IMR-90 (cell line): ENCODE data around the gene CCSER2. TPM values are rescaled to one million over a fixed set of nuclear protein-coding genes. Genes with fewer than 3 reads are reported as not detected.

Experiments used
- ATAC-seq: fragments of 200-7000 bp; cut with Tn5 transposase; 2 replicates; pipeline ENCODE4 v1.9.1; 2020; ENCODE audit warnings: low read depth, mild to moderate bottlenecking, moderate library complexity
- BruUV-seq: library from RNA; stranded (reverse); fragments of 400-500 nt; replicated peaks from 2 replicates; lab custom pipeline; 2021; lab: Mats Ljungman, UMichigan
- CTCF ChIA-PET: fragments of 300-600 bp; formaldehyde crosslinking; extraction: SDS; loops from one replicate; lab custom pipeline; 2021; ENCODE audit warnings: antibody characterized with exemption; lab: Yijun Ruan, JAX
- POLR2A ChIA-PET: fragments of 300-600 bp; sonication (Branson Sonifier 250); formaldehyde crosslinking; loops from one replicate; lab custom pipeline; 2022; ENCODE audit warnings: antibody characterized with exemption; ENCODE audit not compliant: unreplicated experiment; lab: Charles Lee
- DNase-seq: peaks from one replicate; pipeline ENCODE4 v3.0.0; 2013
- H2AFZ ChIP-seq: replicated peaks from 2 replicates; pipeline ENCODE3; 2013; ENCODE audit warnings: low read length, mild to moderate bottlenecking; ENCODE audit not compliant: poor library complexity
- H2AK5ac ChIP-seq: 2 replicates; pipeline ENCODE4 v1.6.1; 2013; ENCODE audit warnings: low read depth, low read length, inconsistent platforms
- H2AK9ac ChIP-seq: replicated peaks from 2 replicates; pipeline ENCODE3; 2013; ENCODE audit warnings: mild to moderate bottlenecking, low read depth, low read length, moderate library complexity; ENCODE audit not compliant: poor library complexity
- H2BK120ac ChIP-seq: 2 replicates; pipeline ENCODE4 v1.6.1; 2013; ENCODE audit warnings: low read depth, low read length, inconsistent platforms
- H2BK15ac ChIP-seq: 3 replicates; pipeline ENCODE4 v1.6.1; 2013; ENCODE audit warnings: low read depth, low read length, inconsistent platforms
- H2BK20ac ChIP-seq: 2 replicates; pipeline ENCODE4 v1.6.1; 2013; ENCODE audit warnings: low read depth, mild to moderate bottlenecking, inconsistent platforms, low read length, moderate library complexity
- H2BK5ac ChIP-seq: 2 replicates; pipeline ENCODE4 v1.6.1; 2013; ENCODE audit warnings: mild to moderate bottlenecking, low read depth, low read length, inconsistent platforms; ENCODE audit not compliant: poor library complexity, severe bottlenecking
- H3K14ac ChIP-seq: replicated peaks from 2 replicates; pipeline ENCODE4 v1.6.1; 2013; ENCODE audit warnings: low read depth, low read length, inconsistent platforms
- H3K18ac ChIP-seq: 2 replicates; pipeline ENCODE4 v1.6.1; 2013; ENCODE audit warnings: low read depth, low read length, control low read depth
- H3K23ac ChIP-seq: 2 replicates; pipeline ENCODE4 v1.6.1; 2013; ENCODE audit warnings: low read depth, low read length, inconsistent platforms
- H3K27ac ChIP-seq: 2 replicates; pipeline ENCODE4 v1.5.1; 2013; ENCODE audit warnings: mild to moderate bottlenecking, control low read depth, low read length; ENCODE audit not compliant: insufficient read depth
- H3K27me3 ChIP-seq: 2 replicates; pipeline ENCODE4 v1.6.1; 2013; ENCODE audit warnings: low read length; ENCODE audit not compliant: control insufficient read depth, insufficient read depth
- H3K36me3 ChIP-seq: 2 replicates; pipeline ENCODE4 v1.6.1; 2013; ENCODE audit warnings: low read length, mixed read lengths; ENCODE audit not compliant: control insufficient read depth, insufficient read depth
- H3K4ac ChIP-seq: 2 replicates; pipeline ENCODE4 v1.6.1; 2013; ENCODE audit warnings: low read depth, low read length, inconsistent platforms
- H3K4me1 ChIP-seq: 2 replicates; pipeline ENCODE4 v1.6.1; 2013; ENCODE audit warnings: low read length, mixed read lengths; ENCODE audit not compliant: control insufficient read depth, insufficient read depth
- H3K4me2 ChIP-seq: 2 replicates; pipeline ENCODE4 v1.6.1; 2013; ENCODE audit warnings: low read depth, mild to moderate bottlenecking, control low read depth, low read length, moderate library complexity
- H3K4me3 ChIP-seq: 2 replicates; pipeline ENCODE4 v1.5.1; 2013; ENCODE audit warnings: low read depth, mild to moderate bottlenecking, control low read depth, low read length, moderate library complexity; ENCODE audit not compliant: insufficient read depth
- H3K56ac ChIP-seq: 2 replicates; pipeline ENCODE4 v1.6.1; 2013; ENCODE audit warnings: low read length, inconsistent platforms; ENCODE audit not compliant: insufficient read depth; ENCODE audit errors: extremely low read depth
- H3K79me1 ChIP-seq, 2 experiments: 2 replicates each; pipeline ENCODE4 v1.6.1; 2013; ENCODE audit warnings: low read length in 2 of 2, inconsistent platforms in 1 of 2, low read depth in 1 of 2
- H3K9ac ChIP-seq: 2 replicates; pipeline ENCODE4 v1.6.1; 2013; ENCODE audit warnings: low read depth, low read length, control low read depth
- H3K9me1 ChIP-seq: 2 replicates; pipeline ENCODE4 v1.6.1; 2013; ENCODE audit warnings: low read length, inconsistent platforms; ENCODE audit not compliant: insufficient read depth
- H3K9me3 ChIP-seq: 2 replicates; pipeline ENCODE4 v1.6.1; 2013; ENCODE audit warnings: low read length; ENCODE audit not compliant: control insufficient read depth, insufficient read depth
- H4K20me1 ChIP-seq: 2 replicates; pipeline ENCODE4 v1.6.1; 2013; ENCODE audit warnings: low read length, inconsistent platforms; ENCODE audit not compliant: insufficient read depth
- H4K5ac ChIP-seq: 2 replicates; pipeline ENCODE4 v1.6.1; 2013; ENCODE audit warnings: mild to moderate bottlenecking, low read depth, low read length, control low read depth
- H4K8ac ChIP-seq, 2 experiments: 2 replicates each; pipeline ENCODE4 v1.6.1; 2013; ENCODE audit warnings: low read depth in 2 of 2, low read length in 2 of 2, control low read depth in 1 of 2, inconsistent platforms in 1 of 2
- H4K91ac ChIP-seq: 2 replicates; pipeline ENCODE4 v1.6.1; 2013; ENCODE audit warnings: low read depth, low read length, inconsistent platforms; ENCODE audit not compliant: insufficient read depth
- BHLHE40 ChIP-seq: fragments of 150-350 bp; IDR thresholded peaks from 2 replicates; pipeline ENCODE4 v1.6.1; 2016; ENCODE audit warnings: mild to moderate bottlenecking, low read depth, low read length
- CEBPB ChIP-seq: IDR thresholded peaks from 2 replicates; pipeline ENCODE4 v1.6.1; 2012; ENCODE audit warnings: low read depth, low read length, improper control_type of control experiment
- CHD1 ChIP-seq: IDR thresholded peaks from 2 replicates; pipeline ENCODE4 v1.6.1; 2012; ENCODE audit warnings: low read depth, low read length, improper control_type of control experiment
- FOS ChIP-seq: fragments of 150-350 bp; IDR thresholded peaks from 2 replicates; pipeline ENCODE4 v1.6.1; 2016; ENCODE audit warnings: low read depth, low read length
- MAFK ChIP-seq: IDR thresholded peaks from 2 replicates; pipeline ENCODE4 v1.6.1; 2012; ENCODE audit warnings: low read depth, low read length, improper control_type of control experiment
- MAZ ChIP-seq: IDR thresholded peaks from 2 replicates; pipeline ENCODE4 v1.6.1; 2012; ENCODE audit warnings: low read depth, mild to moderate bottlenecking, low read length, improper control_type of control experiment, moderate library complexity, borderline replicate concordance
- MXI1 ChIP-seq: IDR thresholded peaks from 2 replicates; pipeline ENCODE4 v1.6.1; 2012; ENCODE audit warnings: low read depth, mild to moderate bottlenecking, low read length, moderate library complexity, borderline replicate concordance
- NFE2L2 ChIP-seq: fragments of 150-350 bp; IDR thresholded peaks from 2 replicates; pipeline ENCODE4 v1.6.1; 2016; ENCODE audit warnings: low read depth, mild to moderate bottlenecking, low read length
- POLR2A ChIP-seq: IDR thresholded peaks from 2 replicates; pipeline ENCODE4 v1.6.1; 2012; ENCODE audit warnings: mild to moderate bottlenecking, low read depth, low read length
- RAD21 ChIP-seq: IDR thresholded peaks from 2 replicates; pipeline ENCODE4 v1.6.1; 2012; ENCODE audit warnings: low read length, improper control_type of control experiment
- RCOR1 ChIP-seq: IDR thresholded peaks from 2 replicates; pipeline ENCODE4 v1.6.1; 2012; ENCODE audit warnings: mild to moderate bottlenecking, low read length, improper control_type of control experiment; ENCODE audit not compliant: insufficient replicate concordance
- RFX5 ChIP-seq: IDR thresholded peaks from 2 replicates; pipeline ENCODE4 v1.8.0; 2012; ENCODE audit warnings: low read depth, mild to moderate bottlenecking, low read length, moderate library complexity
- SMC3 ChIP-seq: fragments of 150-350 bp; IDR thresholded peaks from 2 replicates; pipeline ENCODE4 v1.6.1; 2016; ENCODE audit warnings: low read depth, mild to moderate bottlenecking, antibody characterized with exemption, low read length, moderate library complexity
- WGBS, 2 experiments: methylation state at CpG; one replicate each; pipeline versions ENCODE4 v1.1.5 to v1.1.7; 2013; ENCODE audit warnings: missing lambda C conversion rate in 2 of 2; ENCODE audit not compliant: insufficient read length in 1 of 2; ENCODE audit errors: extremely low coverage in 2 of 2; 5-methylcytosine and 5-hydroxymethylcytosine counted together
- dilution Hi-C: fragments of 300-500 bp; cut with HindIII; formaldehyde crosslinking; loops from one replicate; pipeline ENCODE4 v1.14.3; 2018; ENCODE audit warnings: low sequenced_read_pairs; ENCODE audit not compliant: unreplicated experiment
- in situ Hi-C: fragments of 300-500 bp; cut with MboI; formaldehyde crosslinking; loops from 3 replicates; pipeline ENCODE4 v1.14.3; 2019; ENCODE audit warnings: low sequenced_read_pairs, inconsistent platforms, mixed read lengths
- intact Hi-C: fragments of 100-400 bp; cut with micrococcal nuclease; formaldehyde crosslinking; loops from 2 replicates; pipeline ENCODE4 v1.10.0; 2022
- polyA plus RNA-seq, 3 experiments: library from polyadenylated mRNA; depleted of rRNA; stranded (reverse); fragments of >200 nt; gene quantifications; 2 replicates each; pipeline ENCODE4 v1.2.3, GENCODE V29; 2012; ENCODE audit warnings: low replicate concordance in 1 of 3
- total RNA-seq: library from RNA; depleted of rRNA; stranded (reverse); fragments of >200 nt; gene quantifications from 2 replicates; pipeline ENCODE4 v1.2.3, GENCODE V29; 2012
- TF ChIP-seq, protein P1 (sequence below): fragments of 150-350 bp; IDR thresholded peaks from 2 replicates; pipeline ENCODE4 v1.6.1; 2016; ENCODE audit warnings: low read depth, mild to moderate bottlenecking, low read length, moderate library complexity, borderline replicate concordance
- TF ChIP-seq, protein P2 (sequence below): fragments of 150-350 bp; IDR thresholded peaks from 2 replicates; pipeline ENCODE4 v1.6.1; 2017; ENCODE audit warnings: mild to moderate bottlenecking, antibody characterized with exemption, low read length, low read depth
- TF ChIP-seq, protein P3 (sequence below): conservative IDR thresholded peaks from 2 replicates; pipeline ENCODE4 v1.5.1; 2012; ENCODE audit warnings: mild to moderate bottlenecking, low read depth, low read length, improper control_type of control experiment

CCSER2 gene
- total and polyA plus RNA-seq, 2 of the 4 experiments (the other 2 are of a cell fraction) = 20.4 to 31.7 TPM

GRCh38 chr10:84563355-84563754 lies 235.0 kb downstream of the CCSER2 start:
- H3K27ac ChIP-seq = no peak overlapping the region
- no peak overlapping the region for H4K8ac ChIP-seq
- WGBS, 2 experiments = no CpG with 5 or more reads among the region's 5 CpGs
- H3K56ac ChIP-seq = no peak overlapping the region
- POLR2A ChIA-PET = no interaction called here
- H4K91ac ChIP-seq = no peak overlapping the region
- no peak overlapping the region for H2BK20ac ChIP-seq
- H3K14ac ChIP-seq = no peak overlapping the region
- H3K4me3 ChIP-seq = no peak overlapping the region
- no peaks in the 10 kb centered on the region for H3K79me1 ChIP-seq
- ATAC-seq = no peak
- H3K27me3 ChIP-seq = no peaks in the 10 kb centered on the region; the same call in 1 of the 2 replicates
- TF ChIP-seq CHD1 (no peak), RFX5 (no peak), CEBPB (no peak), MAFK (no peak), MXI1 (no peak), RAD21 (no peak), SMC3 (no peak), POLR2A (no peak), MAZ (no peak), FOS (no peak), BHLHE40 (no peak), NFE2L2 (no peak), RCOR1 (no peak)
- TF ChIP-seq, protein P1, sequence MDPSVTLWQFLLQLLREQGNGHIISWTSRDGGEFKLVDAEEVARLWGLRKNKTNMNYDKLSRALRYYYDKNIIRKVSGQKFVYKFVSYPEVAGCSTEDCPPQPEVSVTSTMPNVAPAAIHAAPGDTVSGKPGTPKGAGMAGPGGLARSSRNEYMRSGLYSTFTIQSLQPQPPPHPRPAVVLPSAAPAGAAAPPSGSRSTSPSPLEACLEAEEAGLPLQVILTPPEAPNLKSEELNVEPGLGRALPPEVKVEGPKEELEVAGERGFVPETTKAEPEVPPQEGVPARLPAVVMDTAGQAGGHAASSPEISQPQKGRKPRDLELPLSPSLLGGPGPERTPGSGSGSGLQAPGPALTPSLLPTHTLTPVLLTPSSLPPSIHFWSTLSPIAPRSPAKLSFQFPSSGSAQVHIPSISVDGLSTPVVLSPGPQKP = no peak
- TF ChIP-seq, protein P2, sequence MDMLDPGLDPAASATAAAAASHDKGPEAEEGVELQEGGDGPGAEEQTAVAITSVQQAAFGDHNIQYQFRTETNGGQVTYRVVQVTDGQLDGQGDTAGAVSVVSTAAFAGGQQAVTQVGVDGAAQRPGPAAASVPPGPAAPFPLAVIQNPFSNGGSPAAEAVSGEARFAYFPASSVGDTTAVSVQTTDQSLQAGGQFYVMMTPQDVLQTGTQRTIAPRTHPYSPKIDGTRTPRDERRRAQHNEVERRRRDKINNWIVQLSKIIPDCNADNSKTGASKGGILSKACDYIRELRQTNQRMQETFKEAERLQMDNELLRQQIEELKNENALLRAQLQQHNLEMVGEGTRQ = no peak
- TF ChIP-seq, protein P3, sequence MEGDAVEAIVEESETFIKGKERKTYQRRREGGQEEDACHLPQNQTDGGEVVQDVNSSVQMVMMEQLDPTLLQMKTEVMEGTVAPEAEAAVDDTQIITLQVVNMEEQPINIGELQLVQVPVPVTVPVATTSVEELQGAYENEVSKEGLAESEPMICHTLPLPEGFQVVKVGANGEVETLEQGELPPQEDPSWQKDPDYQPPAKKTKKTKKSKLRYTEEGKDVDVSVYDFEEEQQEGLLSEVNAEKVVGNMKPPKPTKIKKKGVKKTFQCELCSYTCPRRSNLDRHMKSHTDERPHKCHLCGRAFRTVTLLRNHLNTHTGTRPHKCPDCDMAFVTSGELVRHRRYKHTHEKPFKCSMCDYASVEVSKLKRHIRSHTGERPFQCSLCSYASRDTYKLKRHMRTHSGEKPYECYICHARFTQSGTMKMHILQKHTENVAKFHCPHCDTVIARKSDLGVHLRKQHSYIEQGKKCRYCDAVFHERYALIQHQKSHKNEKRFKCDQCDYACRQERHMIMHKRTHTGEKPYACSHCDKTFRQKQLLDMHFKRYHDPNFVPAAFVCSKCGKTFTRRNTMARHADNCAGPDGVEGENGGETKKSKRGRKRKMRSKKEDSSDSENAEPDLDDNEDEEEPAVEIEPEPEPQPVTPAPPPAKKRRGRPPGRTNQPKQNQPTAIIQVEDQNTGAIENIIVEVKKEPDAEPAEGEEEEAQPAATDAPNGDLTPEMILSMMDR = no peak
- H3K9me1 ChIP-seq = no peaks in the 10 kb centered on the region
- DNase-seq = no peak
- no peak overlapping the region for H2BK15ac ChIP-seq
- intact Hi-C loops (no loop called here), dilution Hi-C loops (no loop called here), in situ Hi-C loops (no loop called here)
- H2BK120ac ChIP-seq = no peak overlapping the region
- H4K20me1 ChIP-seq = no peaks in the 10 kb centered on the region
- no peak overlapping the region for H4K5ac ChIP-seq
- CTCF ChIA-PET = interaction anchor here (0.6 kb wide), 1 partner anchor 837 kb away, joined by 3 read pairs; no protein-coding TSS in a partner anchor
- H3K9ac ChIP-seq = no peak overlapping the region
- H3K36me3 ChIP-seq = no peaks in the 10 kb centered on the region
- no peak overlapping the region for H2AK5ac ChIP-seq
- H3K9me3 ChIP-seq = no peaks in the 10 kb centered on the region
- no peak overlapping the region for H2AK9ac ChIP-seq
- H2BK5ac ChIP-seq = no peak overlapping the region
- BruUV-seq = no TSS peak
- no peak overlapping the region for H3K23ac ChIP-seq
- H3K4ac ChIP-seq = no peak overlapping the region
- H2AFZ ChIP-seq = no peak overlapping the region
- H3K4me2 ChIP-seq = no peak overlapping the region
- no peak overlapping the region for H3K18ac ChIP-seq
- H3K4me1 ChIP-seq = no peaks in the 10 kb centered on the region
